Endothelial cell of umbilical vein (primary cell): ENCODE measurements around the gene RASA2.

Source experiments
- CTCF ChIP-seq, 2 donors: IDR thresholded peaks; 1 replicate in 1 of 2; 2 replicates in 1 of 2; pipeline ENCODE4 v1.5.1; 2011; ENCODE audit warnings: low read length in 2 of 2, mild to moderate bottlenecking in 2 of 2, moderate library complexity in 2 of 2, control low read depth in 1 of 2, inconsistent platforms in 1 of 2, low read depth in 1 of 2; ENCODE audit not compliant: insufficient read depth in 1 of 2; ENCODE audit errors: extremely low read depth in 1 of 2
- EZH2 ChIP-seq: IDR thresholded peaks from 2 replicates; pipeline ENCODE4 v1.6.1; 2012; ENCODE audit warnings: borderline replicate concordance, low read depth, mild to moderate bottlenecking, moderate library complexity, low read length, inconsistent platforms; ENCODE audit not compliant: severe bottlenecking
- JUN ChIP-seq: IDR thresholded peaks from 2 replicates; pipeline ENCODE4 v1.6.1; 2011; ENCODE audit warnings: borderline replicate concordance, low read depth; ENCODE audit not compliant: insufficient read length, insufficient read depth
- POLR2A ChIP-seq: IDR thresholded peaks from 2 replicates; pipeline ENCODE4 v1.6.1; 2012; ENCODE audit warnings: low read depth, mild to moderate bottlenecking, control low read depth, low read length
- POLR2AphosphoS5 ChIP-seq: IDR thresholded peaks from 2 replicates; pipeline ENCODE4 v1.6.1; 2012; ENCODE audit warnings: low read depth, mild to moderate bottlenecking, control low read depth, low read length, moderate library complexity; ENCODE audit not compliant: insufficient read depth

DNA sequence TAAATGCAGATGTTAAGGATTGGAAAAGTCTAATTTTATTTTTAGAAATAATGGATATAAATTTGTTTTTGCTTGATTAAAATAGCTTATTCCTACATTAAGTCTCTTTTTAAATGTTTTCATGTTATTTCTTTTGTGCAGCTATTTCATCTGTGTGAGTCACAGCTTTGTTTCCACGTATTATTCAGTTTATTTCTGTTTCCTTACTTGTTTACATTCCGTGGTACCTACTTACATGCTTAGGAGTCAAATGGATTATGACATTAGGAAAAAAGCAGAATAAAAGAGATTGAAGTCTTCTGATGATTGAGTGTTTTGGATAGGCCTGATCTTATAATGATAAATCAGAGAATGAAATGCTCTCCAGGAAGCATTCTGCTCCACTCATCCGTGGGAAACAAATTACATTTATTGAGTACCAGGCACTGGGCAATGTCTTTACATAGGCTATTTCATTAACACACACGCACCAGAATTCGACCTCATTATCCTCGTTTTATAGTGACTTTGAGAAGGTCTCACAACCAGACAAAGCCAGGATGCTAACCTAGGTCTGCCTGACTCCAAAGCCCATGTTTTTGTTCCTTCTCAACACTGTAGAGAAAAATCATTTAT is 38.1 kb upstream of the RASA2 start:
- TF ChIP-seq CTCF (IDR thresholded peaks at IDR 0.05; ENCODE audit: extremely low read depth in 1 of 2, insufficient read depth in 1 of 2, low read depth in 1 of 2, low read length in 2 of 2) = no peak
- TF ChIP-seq EZH2 = no peak
- no peak for TF ChIP-seq POLR2AphosphoS5
- TF ChIP-seq POLR2A = no peak
- no peak for TF ChIP-seq JUN
